Peyer's patch (tissue), 4 donors: ENCODE results near the gene TMIGD2. TPM values are rescaled to one million over a fixed set of nuclear protein-coding genes. Genes with fewer than 3 reads are reported as not detected.

Source experiments
- DNase-seq, 3 donors: peaks; one replicate each; pipeline ENCODE4 v3.0.0-alpha.2; 2017 to 2019
- H3K27ac ChIP-seq, 4 donors: fragments of 200-600 bp; sonication (generic); one replicate each; pipeline ENCODE4 v1.5.1; 2016 to 2019
- H3K27me3 ChIP-seq, 2 donors: fragments of 200-600 bp; sonication (generic); one replicate each; pipeline ENCODE4 v1.5.1; 2019
- H3K36me3 ChIP-seq, 3 donors: fragments of 200-600 bp; sonication (generic); one replicate each; pipeline ENCODE4 v1.5.1; 2016 to 2019
- H3K4me1 ChIP-seq, 4 donors: fragments of 200-600 bp; sonication (generic); one replicate each; pipeline ENCODE4 v1.5.1; 2016 to 2019
- H3K4me3 ChIP-seq, 4 donors: fragments of 200-600 bp; sonication (generic); 1 replicate in 3 of 4; 2 replicates in 1 of 4; pipeline ENCODE4 v1.5.1; 2016 to 2019; ENCODE audit warnings: mild to moderate bottlenecking in 1 of 4
- H3K9me3 ChIP-seq, 4 donors: fragments of 200-600 bp; sonication (generic); one replicate each; pipeline ENCODE4 v1.5.1; 2016 to 2019; ENCODE audit warnings: mild to moderate bottlenecking in 1 of 4
- POLR2A ChIP-seq, 2 donors: fragments of 450-650 bp; IDR thresholded peaks; one replicate each; pipeline ENCODE4 v1.5.1; 2017; ENCODE audit warnings: antibody characterized with exemption in 2 of 2, mild to moderate bottlenecking in 2 of 2, moderate library complexity in 2 of 2
- total RNA-seq, 4 donors: library from RNA; depleted of rRNA; stranded (reverse); fragments of >200 nt; gene quantifications; one replicate each; pipeline ENCODE4 v1.1.0, GENCODE V29; 2016
- TF ChIP-seq, protein P1 (sequence below), 6 experiments: fragments of 450-650 bp in 4 of 6; fragments of 200-600 bp in 2 of 6; sonication (generic) in 1 of 6; IDR thresholded peaks; one replicate each; pipeline ENCODE4 v1.5.1; 2017 to 2019; ENCODE audit warnings: antibody characterized with exemption in 6 of 6, mild to moderate bottlenecking in 3 of 6, moderate library complexity in 1 of 6

The TMIGD2 gene
- total RNA-seq, 4 donors from 2014 or later: 2.2 to 6.1 (median 3.8) TPM

DNA sequence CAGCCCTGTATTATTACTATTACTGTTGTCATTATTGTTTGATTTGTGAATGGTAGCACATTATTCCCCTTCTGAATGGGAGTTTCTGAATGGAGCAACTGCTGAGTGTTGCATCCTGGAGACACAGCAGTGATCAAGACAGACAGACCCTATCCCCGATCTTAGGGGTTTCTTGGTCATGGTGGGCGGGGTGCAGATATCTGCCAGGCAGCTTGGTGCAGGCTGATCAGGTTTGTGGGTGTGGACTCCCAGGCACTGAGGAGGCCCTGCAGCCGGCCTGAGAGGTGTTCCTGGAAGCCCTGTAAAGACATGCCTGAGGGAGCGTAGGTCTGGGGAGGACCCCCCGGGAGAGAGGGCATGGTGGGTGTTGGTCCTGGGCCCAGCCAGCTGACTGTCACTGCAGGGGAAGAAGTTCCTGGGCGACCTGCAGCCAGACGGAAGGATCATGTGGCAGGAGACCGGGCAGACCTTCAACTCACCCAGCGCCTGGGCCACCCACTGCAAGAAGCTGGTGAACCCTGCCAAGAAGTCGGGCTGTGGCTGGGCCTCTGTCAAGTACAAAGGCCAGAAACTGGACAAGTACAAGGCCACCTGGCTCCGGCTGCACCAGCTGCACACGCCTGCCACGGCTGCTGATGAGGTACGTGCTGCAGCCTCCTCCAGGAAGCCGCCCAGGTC lies 43.3 kb upstream of the TMIGD2 start:
- H3K27ac ChIP-seq: no peak overlapping the region
- H3K27me3 ChIP-seq: no peaks in the 10 kb centered on the region
- no peaks in the 10 kb centered on the region for H3K9me3 ChIP-seq
- no peak overlapping the region for H3K4me3 ChIP-seq
- peaks cover 0 to 21% (median 6%) of the 10 kb centered on the region in 4 donors for H3K4me1 ChIP-seq
- DNase-seq: peak in 1 of 3 donors; percentile 67
- TF ChIP-seq, protein P1, sequence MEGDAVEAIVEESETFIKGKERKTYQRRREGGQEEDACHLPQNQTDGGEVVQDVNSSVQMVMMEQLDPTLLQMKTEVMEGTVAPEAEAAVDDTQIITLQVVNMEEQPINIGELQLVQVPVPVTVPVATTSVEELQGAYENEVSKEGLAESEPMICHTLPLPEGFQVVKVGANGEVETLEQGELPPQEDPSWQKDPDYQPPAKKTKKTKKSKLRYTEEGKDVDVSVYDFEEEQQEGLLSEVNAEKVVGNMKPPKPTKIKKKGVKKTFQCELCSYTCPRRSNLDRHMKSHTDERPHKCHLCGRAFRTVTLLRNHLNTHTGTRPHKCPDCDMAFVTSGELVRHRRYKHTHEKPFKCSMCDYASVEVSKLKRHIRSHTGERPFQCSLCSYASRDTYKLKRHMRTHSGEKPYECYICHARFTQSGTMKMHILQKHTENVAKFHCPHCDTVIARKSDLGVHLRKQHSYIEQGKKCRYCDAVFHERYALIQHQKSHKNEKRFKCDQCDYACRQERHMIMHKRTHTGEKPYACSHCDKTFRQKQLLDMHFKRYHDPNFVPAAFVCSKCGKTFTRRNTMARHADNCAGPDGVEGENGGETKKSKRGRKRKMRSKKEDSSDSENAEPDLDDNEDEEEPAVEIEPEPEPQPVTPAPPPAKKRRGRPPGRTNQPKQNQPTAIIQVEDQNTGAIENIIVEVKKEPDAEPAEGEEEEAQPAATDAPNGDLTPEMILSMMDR (IDR thresholded peaks at IDR 0.05): no peak
- no peak for TF ChIP-seq POLR2A (IDR thresholded peaks at IDR 0.05)
- H3K36me3 ChIP-seq: peaks cover 0 to 29% (median 0%) of the 10 kb centered on the region in 3 donors

DNA sequence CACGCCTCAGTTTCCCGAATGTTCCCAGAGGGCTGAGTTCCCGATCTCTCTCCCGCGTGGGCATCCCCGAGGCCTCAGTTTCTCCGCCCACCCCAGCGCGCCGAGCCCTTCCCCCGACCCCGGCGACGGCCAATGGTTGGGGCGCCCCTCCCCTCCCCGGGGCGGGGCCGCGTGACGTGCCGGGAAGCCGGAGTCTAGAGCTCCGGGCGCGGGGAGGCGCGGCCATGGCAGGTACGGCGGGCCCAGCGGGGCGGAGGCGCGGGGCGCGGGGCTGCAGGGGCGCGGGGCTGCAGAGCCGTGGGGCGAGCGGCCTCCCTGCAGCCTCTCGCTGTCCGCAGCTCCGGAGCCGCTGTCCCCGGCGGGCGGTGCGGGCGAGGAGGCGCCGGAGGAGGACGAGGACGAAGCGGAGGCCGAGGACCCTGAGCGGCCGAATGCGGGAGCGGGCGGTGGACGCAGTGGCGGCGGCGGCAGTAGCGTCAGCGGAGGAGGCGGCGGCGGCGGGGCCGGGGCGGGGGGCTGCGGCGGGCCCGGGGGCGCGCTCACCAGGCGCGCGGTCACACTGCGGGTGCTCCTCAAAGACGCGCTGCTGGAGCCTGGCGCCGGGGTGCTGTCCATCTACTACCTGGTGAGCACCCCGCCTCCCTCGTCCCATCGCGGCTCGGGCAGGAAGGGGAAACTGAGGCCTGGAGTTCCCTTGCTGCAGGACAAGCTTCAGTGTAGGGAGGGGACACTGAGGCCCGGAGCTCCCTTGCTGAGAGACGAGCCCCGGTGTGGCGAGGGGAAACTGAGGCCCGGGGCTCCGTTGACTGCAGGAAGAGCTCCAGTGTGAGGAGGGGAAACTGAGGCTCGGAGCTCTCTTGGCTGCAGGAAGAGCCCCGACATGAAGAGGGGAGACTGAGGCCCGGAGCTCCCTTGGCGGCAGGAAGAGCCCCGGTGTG lies 41.5 kb upstream of the TMIGD2 start, which contains the start of gene MPND:
Gene MPND, plus strand, starts transcription at position 193 of the 938 bp plus-strand sequence. Its CDS starts 32 bp downstream, at position 225.
- peak; percentile 4 to 18 for TF ChIP-seq POLR2A (IDR thresholded peaks at IDR 0.05)
- TF ChIP-seq, protein P1 (IDR thresholded peaks at IDR 0.05): no peak
- peaks cover 0 to 23% (median 0%) of the 10 kb centered on the region in 3 donors for H3K36me3 ChIP-seq
- H3K27ac ChIP-seq: peak within 1 kb of the TSS; percentile 85 to 99 (median 92)
- H3K4me3 ChIP-seq: peak within 1 kb of the TSS; percentile 61 to 99 (median 86)
- H3K4me1 ChIP-seq: peaks cover 0 to 37% (median 6%) of the 10 kb centered on the region in 4 donors
- no peaks in the 10 kb centered on the region for H3K27me3 ChIP-seq
- DNase-seq: peak; percentile 94 to 97 (median 95)
- H3K9me3 ChIP-seq: no peaks in the 10 kb centered on the region

DNA sequence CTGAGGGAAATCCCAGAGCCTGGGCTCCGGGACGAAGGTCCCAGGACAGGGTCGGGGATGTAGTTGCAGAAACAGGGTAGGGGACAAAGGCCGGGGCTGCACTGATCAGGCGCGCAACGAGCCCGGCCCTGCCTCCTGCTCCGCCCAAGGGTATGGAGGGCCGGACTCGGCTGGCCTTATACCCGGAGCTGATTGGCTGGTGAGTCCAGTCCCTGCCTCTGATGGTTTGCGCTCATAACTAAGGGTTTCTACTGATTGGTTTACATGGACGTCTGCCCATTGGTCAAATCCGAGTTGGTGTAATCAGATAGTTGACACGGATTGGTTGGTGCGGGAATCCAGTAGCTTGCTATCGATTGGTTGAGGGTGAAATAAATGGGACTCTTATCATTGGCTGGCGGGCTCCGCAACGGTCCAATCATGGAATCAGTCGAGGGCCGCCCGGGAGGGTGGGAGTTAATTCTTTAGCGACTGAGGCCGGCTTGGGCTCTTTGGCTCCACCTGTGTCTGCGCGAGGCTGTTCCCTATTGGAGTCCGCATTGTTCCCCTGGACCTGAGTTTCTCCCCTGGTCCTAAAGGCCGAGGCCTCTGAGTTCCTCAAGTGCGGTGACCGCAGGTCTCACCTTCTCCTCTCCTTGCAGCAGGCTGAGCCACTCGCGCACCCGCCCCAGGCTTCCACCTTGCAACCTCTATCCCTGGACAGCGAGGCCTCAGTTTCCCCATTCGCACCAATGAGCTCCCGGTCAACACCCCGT lies 40.6 kb upstream of the TMIGD2 start:
- H3K4me3 ChIP-seq: peak overlapping the region; percentile 61 to 99 (median 86)
- TF ChIP-seq, protein P1 (IDR thresholded peaks at IDR 0.05): peak in 5 of 6 experiments; percentile 13 to 58 (median 37)
- TF ChIP-seq POLR2A (IDR thresholded peaks at IDR 0.05): peak in 1 of 2 donors; percentile 65
- H3K27me3 ChIP-seq: no peaks in the 10 kb centered on the region
- H3K9me3 ChIP-seq: no peaks in the 10 kb centered on the region
- H3K27ac ChIP-seq: peak overlapping the region; percentile 85 to 99 (median 92)
- DNase-seq: peak; percentile 91 to 98 (median 96)
- peaks cover 0 to 17% (median 0%) of the 10 kb centered on the region in 3 donors for H3K36me3 ChIP-seq
- peaks cover 0 to 39% (median 6%) of the 10 kb centered on the region in 4 donors for H3K4me1 ChIP-seq

DNA sequence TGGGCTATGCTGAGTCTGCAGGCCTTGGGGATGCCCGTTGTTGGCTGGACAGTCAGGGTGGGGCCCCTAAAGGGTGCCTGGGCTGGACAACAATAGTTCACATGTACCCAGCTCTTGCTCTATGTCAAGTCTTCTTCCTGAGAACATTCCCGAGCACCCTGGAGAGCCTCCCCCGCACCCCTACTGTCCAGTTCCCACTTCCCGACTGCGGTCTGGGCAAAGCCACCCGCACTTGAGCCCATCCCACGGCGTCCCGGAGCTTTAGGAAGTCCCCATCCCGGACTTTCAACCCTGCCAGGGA lies 40.1 kb upstream of the TMIGD2 start:
- H3K4me1 ChIP-seq: peaks cover 0 to 39% (median 6%) of the 10 kb centered on the region in 4 donors
- H3K4me3 ChIP-seq: peak overlapping the region; percentile 48 to 96 (median 68)
- peaks cover 0 to 13% (median 0%) of the 10 kb centered on the region in 3 donors for H3K36me3 ChIP-seq

More for the DNA sequence above, 40.1 kb upstream of the TMIGD2 start:
- DNase-seq: no peak
- no peaks in the 10 kb centered on the region for H3K27me3 ChIP-seq
- TF ChIP-seq POLR2A (IDR thresholded peaks at IDR 0.05): peak in 1 of 2 donors; percentile 57
- TF ChIP-seq, protein P1 (IDR thresholded peaks at IDR 0.05): no peak
- no peaks in the 10 kb centered on the region for H3K9me3 ChIP-seq
- H3K27ac ChIP-seq: peak overlapping the region; percentile 85 to 99 (median 92)
